NT2/D1 (cell line): Measurements from ENCODE around the gene CLEC11A.
"Not testable (repeated sequence)": the region's sequence is repeated elsewhere in the genome, so short reads cannot be mapped to it uniquely, and the experiment has no call there.

Experiments used
- DNase-seq: peaks from one replicate; pipeline ENCODE4 v3.0.0-alpha.2; 2011; ENCODE audit warnings: low read depth, low spot score
- H3K27me3 ChIP-seq: 2 replicates; pipeline ENCODE4 v1.6.0; 2011; ENCODE audit warnings: mild to moderate bottlenecking; ENCODE audit not compliant: insufficient read length, insufficient read depth
- H3K36me3 ChIP-seq: 2 replicates; pipeline ENCODE4 v1.6.1; 2011; ENCODE audit warnings: mild to moderate bottlenecking, low read length, mixed read lengths; ENCODE audit not compliant: insufficient read depth, insufficient read length
- H3K4me1 ChIP-seq: 2 replicates; pipeline ENCODE4 v1.5.1; 2011; ENCODE audit not compliant: insufficient read depth, insufficient read length
- H3K4me3 ChIP-seq: 2 replicates; pipeline ENCODE4 v1.5.1; 2011; ENCODE audit warnings: low read depth; ENCODE audit not compliant: insufficient read length
- H3K9ac ChIP-seq: 2 replicates; pipeline ENCODE4 v1.6.0; 2011; ENCODE audit warnings: low read depth; ENCODE audit not compliant: insufficient read length
- H3K9me3 ChIP-seq: 2 replicates; pipeline ENCODE4 v1.5.1; 2011; ENCODE audit warnings: mild to moderate bottlenecking, low read length; ENCODE audit not compliant: insufficient read depth
- SUZ12 ChIP-seq: IDR thresholded peaks from 2 replicates; pipeline ENCODE4 v1.6.1; 2011; ENCODE audit not compliant: insufficient read length, insufficient read depth; ENCODE audit errors: extremely low read depth
- YY1 ChIP-seq: IDR thresholded peaks from 2 replicates; pipeline ENCODE4 v1.6.1; 2011; ENCODE audit not compliant: insufficient read length, insufficient read depth
- ZNF274 ChIP-seq: IDR thresholded peaks from 2 replicates; pipeline ENCODE4 v1.6.1; 2011; ENCODE audit warnings: mild to moderate bottlenecking, low read depth, low read length

Gene CLEC11A

GRCh38 chr19:50753879-50754278 is 30.7 kb downstream of the CLEC11A start:
- Histone ChIP-seq H3K36me3 (no peaks in the 10 kb centered on the region), H3K9me3 (no peaks in the 10 kb centered on the region), H3K9ac (no peak overlapping the region), H3K27me3 (no peaks in the 10 kb centered on the region), H3K4me1 (no peaks in the 10 kb centered on the region), H3K4me3 (no peak overlapping the region)
- TF ChIP-seq ZNF274 (no peak), SUZ12 (no peak), YY1 (no peak)
- no peak for DNase-seq

DNA sequence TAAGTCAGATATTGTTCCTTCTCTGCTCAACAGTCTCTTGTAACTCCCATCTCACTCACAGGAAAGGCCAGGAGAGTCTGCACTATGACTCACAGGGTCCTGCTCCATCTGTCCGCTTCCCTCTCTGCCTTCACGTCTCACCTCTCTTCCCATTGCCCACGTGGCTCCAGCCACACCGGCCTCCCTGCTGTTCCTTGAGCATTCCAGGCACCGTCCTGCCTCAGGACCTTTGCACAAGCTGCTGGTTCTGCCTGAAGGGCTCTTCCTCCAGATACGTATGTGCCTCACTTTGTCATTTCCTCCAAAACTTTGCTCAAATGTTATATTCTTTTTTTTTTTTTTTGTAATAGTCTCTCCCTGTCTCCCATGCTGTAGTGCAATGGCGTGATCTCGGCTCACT is 33.1 kb downstream of the CLEC11A start:
- not testable (repeated sequence) for H3K9ac ChIP-seq, H3K9me3 ChIP-seq, H3K36me3 ChIP-seq, H3K4me1 ChIP-seq, H3K27me3 ChIP-seq, H3K4me3 ChIP-seq, DNase-seq

- not testable (repeated sequence) for DNase-seq, H3K9me3 ChIP-seq, H3K27me3 ChIP-seq, H3K4me1 ChIP-seq, H3K36me3 ChIP-seq, H3K9ac ChIP-seq, H3K4me3 ChIP-seq
Measured at GRCh38 chr19:50757624-50758023, 34.5 kb downstream of the CLEC11A start.

GRCh38 chr19:50759076-50759475 is 35.9 kb downstream of the CLEC11A start:
- not testable (repeated sequence) for H3K9ac ChIP-seq, H3K4me1 ChIP-seq, H3K9me3 ChIP-seq, H3K4me3 ChIP-seq, H3K36me3 ChIP-seq, H3K27me3 ChIP-seq, DNase-seq

GRCh38 chr19:50759886-50760285 is 36.7 kb downstream of the CLEC11A start:
- DNase-seq = no peak

DNA sequence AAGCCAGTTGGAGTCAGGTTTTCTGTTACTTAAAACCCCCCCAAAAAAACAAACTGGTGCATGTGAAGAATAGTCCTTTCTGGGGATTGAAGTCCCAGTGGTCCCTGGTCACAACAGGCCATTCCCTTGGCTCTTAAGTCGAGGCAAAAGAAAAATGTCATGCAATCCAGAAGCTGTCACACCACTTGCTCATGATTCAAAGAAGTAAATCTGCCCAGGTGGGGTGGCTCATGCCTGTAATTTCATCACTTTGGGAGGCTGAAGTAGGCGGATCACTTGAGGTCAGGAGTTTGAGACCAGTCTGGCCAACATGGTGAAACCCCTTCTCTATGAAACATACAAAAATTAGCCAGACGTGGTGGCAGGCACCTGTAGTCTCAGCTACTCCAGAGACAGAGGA is 38.3 kb downstream of the CLEC11A start:
- not testable (repeated sequence) for H3K9ac ChIP-seq, H3K4me1 ChIP-seq, H3K9me3 ChIP-seq, H3K36me3 ChIP-seq, DNase-seq, H3K4me3 ChIP-seq, H3K27me3 ChIP-seq

More at GRCh38 chr19:50759886-50760285, 36.7 kb downstream of the CLEC11A start:
- no peak overlapping the region for H3K4me3 ChIP-seq
- no peak overlapping the region for H3K9ac ChIP-seq
- no peaks in the 10 kb centered on the region; the same call in 1 of the 2 replicates for H3K9me3 ChIP-seq
- no peak for TF ChIP-seq ZNF274
- no peak for TF ChIP-seq SUZ12
- peak; percentile 32 for TF ChIP-seq YY1
- H3K36me3 ChIP-seq = no peaks in the 10 kb centered on the region
- H3K4me1 ChIP-seq = peaks cover 2% of the 10 kb centered on the region
- no peaks in the 10 kb centered on the region for H3K27me3 ChIP-seq

GRCh38 chr19:50763521-50763920 is 40.4 kb downstream of the CLEC11A start:
- not testable (repeated sequence) for DNase-seq, H3K36me3 ChIP-seq, H3K9ac ChIP-seq, H3K27me3 ChIP-seq, H3K4me1 ChIP-seq, H3K4me3 ChIP-seq, H3K9me3 ChIP-seq

DNA sequence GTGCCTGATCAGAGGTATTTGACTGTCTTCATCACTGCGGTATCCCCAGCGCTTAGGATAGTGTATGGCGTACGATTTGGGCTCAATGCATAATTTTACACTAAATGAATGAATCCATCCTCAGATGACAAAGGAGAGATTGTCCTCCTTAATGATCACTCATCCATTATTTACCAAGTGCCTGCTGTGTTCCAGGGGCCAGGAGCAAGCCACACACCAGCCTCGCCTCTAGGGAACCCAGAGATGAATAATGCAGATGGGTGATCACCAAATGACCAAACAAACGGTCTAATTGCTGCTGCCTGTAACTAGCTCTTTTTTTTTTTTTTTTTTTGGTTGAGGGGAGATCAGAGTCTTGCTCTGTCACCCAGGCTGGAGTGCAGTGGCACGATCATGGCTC is 41.2 kb downstream of the CLEC11A start:
- TF ChIP-seq ZNF274 (no peak), SUZ12 (no peak), YY1 (no peak)
- Histone ChIP-seq H3K27me3 (no peaks in the 10 kb centered on the region), H3K36me3 (no peaks in the 10 kb centered on the region), H3K9me3 (no peaks in the 10 kb centered on the region; the same call in 1 of the 2 replicates), H3K4me3 (no peak overlapping the region), H3K9ac (no peak overlapping the region), H3K4me1 (peaks cover 2% of the 10 kb centered on the region)
- DNase-seq = no peak

- not testable (repeated sequence) for H3K27me3 ChIP-seq, H3K9me3 ChIP-seq, H3K4me3 ChIP-seq, H3K4me1 ChIP-seq, DNase-seq, H3K36me3 ChIP-seq, H3K9ac ChIP-seq
Measured at GRCh38 chr19:50766746-50767145, 43.6 kb downstream of the CLEC11A start.

GRCh38 chr19:50767263-50767662 is 44.1 kb downstream of the CLEC11A start:
- not testable (repeated sequence) for H3K4me1 ChIP-seq, H3K4me3 ChIP-seq, H3K9ac ChIP-seq, H3K27me3 ChIP-seq, H3K9me3 ChIP-seq, DNase-seq, H3K36me3 ChIP-seq
